SIG-M5 treated with dmso at 0.1 percent for 504 hours (cell line): ENCODE results near the gene KLF12.

Experiments used
- DNase-seq: peaks from one replicate; lab custom pipeline; 2025; ENCODE audit not compliant: unreplicated experiment; lab: John Stamatoyannopoulos, UW

Gene KLF12

DNA sequence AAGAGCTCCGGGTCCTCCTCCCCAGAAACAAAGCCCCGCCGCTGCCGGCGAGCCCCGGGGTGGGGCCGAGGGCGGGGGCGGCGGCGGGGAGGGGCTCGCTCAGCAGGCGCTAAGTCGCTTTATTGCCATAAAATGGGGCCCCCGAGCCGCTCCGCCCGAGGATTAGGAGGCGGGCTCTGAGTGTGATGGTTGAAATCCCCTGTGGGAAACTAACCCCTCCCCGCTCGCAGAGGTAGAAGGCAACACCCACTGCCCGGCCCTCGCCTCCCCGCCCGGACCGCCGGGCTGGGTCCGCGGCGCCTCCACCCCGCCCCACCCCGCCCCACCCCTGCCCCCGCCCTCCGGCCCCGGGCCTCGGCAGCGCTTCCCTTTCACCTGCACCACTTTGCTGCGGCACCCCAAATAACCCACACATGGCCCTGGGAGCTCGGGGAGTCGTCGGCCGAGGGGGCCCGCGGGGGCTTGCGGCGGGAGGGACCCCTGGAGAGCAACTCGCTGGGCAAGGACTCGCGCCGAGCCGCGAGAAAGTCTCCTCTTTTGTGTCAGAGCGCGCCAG, at the start of gene KLF12:
TSS of gene KLF12 (minus strand) at position 184 of the 556 bp plus-strand sequence.
- DNase-seq = peak; percentile 64

DNA sequence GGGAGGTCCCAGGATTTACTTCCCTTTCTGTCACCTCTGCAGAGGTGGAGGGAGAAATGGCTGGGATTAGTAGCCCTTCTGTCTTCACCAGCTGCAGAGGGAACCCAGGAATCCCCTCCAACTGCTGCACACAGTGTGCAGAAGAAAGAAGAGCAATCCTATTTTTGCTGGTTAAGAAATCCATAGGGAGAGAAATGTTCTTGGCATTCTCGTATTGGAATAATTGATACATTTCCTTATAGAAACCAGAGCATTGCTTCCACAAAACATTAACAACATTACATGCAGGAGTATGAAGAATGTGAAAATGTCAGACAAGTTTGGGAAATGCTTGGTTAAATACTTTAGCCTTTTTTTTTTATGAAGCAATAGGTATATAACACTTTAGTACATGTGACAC, 48.3 kb upstream of the KLF12 start:
- DNase-seq = no peak

- no peak for DNase-seq
These were observed 40.6 kb upstream of the KLF12 start for GRCh38 chr13:74174810-74175209.

GRCh38 chr13:74173822-74174221, 39.6 kb upstream of the KLF12 start:
- DNase-seq = no peak

- DNase-seq = no peak
These were observed 37.4 kb upstream of the KLF12 start for GRCh38 chr13:74171641-74172040.

- no peak for DNase-seq
These were observed 35.5 kb upstream of the KLF12 start for GRCh38 chr13:74169676-74170075.

- no peak for DNase-seq
These were observed 34.1 kb upstream of the KLF12 start for GRCh38 chr13:74168263-74168675.

DNA sequence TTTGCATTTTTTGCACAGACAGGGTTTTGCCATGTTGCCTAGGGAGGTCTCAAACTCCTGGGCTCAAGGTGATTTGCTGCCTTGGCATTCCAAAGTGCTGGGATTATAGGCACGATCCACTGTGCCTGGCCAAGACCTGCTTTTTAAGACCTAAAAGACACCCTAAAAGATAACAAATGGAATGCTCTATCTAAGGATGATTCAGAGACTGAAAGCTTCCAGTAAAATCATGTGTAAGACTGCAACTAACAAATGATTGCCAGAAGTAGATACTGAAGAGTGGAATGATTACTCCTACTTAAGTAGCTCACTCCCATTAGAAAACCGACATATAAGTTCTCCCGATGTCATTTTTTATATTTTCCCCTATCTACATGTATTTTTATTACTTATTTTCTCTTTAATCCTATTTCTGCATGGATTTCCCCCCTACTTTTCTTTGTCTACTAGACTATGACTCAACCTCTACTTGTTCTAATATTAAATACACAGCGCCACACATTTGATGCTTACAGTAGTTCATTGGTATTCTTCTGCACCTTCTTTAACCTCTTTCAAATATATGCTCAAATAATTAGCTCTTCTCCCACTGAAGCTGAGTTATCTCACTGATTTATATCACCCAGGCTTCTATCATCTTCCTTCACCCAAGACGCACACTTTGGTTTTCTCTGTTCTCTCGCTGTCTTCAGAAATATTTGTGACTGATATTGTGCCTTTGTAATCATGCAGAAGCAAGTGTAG, 32.2 kb upstream of the KLF12 start:
- DNase-seq = no peak

DNA sequence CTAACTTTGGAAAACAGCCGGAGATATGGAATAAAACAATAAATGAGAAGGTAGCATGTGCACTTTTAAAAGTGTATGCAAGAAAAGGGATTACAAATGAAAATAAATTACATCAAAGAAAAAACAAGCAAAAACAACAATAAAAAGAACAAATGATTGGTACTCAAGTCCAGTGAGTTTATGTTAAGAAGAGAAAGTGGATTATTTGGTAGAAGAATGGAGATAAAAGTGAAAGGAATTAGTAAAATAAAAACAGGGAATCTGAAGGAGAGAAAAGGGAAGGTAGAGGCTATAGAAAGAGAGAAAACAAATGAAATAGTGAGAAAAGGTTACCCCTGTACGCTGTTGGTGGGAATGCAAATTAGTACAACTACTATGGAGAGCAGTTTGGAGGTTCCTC, 28.6 kb upstream of the KLF12 start:
- DNase-seq = no peak

DNA sequence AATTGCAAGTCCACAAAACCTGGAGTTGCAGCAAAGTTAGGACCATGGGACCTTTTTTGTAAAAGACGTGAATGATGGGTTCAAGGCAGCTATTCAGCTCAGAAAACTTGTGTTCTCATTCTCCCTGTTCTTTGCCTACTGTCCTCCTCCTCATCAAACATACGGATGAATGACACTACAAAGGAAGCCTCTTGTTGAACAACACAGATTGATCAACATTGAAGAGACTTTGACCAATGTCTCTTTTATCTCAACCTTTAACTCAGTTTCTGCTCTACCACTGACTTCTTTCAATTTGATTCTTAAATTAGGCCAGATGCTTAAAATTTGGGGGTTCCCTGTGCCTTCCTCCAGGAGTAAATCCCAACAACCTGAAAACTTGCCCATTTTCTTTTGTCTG, 27.9 kb upstream of the KLF12 start:
- DNase-seq = no peak

GRCh38 chr13:74158571-74159352, 24.6 kb upstream of the KLF12 start:
- no peak for DNase-seq

DNA sequence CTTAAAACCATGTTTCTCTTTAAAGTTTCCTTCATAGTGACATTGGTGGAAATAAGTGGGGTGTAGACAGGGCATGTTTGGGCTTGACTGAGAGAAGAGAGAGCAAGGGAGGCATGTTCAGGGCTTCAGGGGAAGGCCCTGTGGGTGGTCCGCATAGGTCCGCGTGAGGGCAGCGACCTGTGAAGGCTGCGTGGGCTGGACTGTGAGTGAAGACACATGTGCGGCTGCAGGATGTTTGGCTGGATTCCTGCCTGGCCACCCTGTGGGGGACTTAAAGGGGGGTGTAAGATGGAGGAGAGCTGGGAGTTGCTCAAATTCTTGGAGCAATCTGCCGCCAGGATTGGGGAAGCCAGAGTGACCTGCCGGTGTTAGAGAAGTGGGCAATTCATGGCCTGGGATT, 23.8 kb upstream of the KLF12 start:
- no peak for DNase-seq

DNA sequence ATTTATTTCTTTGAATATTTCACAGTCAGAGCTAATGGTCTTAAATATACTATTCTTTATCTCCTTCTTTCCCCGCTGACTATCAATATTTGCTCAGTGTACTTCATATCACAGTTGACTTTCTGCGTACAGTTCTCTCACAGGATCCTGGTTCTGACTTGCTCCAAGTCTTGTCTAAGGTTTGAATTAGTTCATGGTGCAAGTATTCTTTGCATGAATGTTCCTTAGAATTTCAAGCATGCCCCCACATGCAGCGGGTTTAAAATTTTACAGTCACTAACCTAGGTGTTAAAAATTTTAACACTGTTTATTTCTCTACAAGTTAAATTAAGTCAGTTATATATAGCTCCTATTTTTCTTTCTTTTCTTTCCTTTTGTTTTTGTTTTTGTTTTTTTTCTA, 20.8 kb upstream of the KLF12 start:
- DNase-seq = no peak

DNA sequence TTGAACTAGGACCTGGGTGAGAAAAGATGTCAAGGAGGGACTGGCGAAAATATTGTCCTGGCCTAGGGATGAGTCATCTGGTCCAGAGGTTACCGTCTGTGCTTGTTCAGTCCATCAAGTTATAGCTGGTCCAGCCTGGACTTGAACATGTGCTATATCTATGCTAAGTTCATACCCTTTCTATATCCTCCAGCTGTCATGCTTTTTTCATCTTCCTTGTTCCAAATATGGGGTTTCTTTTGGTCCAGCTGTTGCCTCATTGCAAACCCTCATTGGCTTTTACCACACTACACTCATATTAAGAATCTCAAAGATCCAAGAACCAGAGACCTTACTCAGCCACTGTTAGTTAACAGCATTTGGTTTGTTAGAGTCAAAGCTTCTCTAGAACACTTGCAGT, 19.1 kb upstream of the KLF12 start:
- no peak for DNase-seq

DNA sequence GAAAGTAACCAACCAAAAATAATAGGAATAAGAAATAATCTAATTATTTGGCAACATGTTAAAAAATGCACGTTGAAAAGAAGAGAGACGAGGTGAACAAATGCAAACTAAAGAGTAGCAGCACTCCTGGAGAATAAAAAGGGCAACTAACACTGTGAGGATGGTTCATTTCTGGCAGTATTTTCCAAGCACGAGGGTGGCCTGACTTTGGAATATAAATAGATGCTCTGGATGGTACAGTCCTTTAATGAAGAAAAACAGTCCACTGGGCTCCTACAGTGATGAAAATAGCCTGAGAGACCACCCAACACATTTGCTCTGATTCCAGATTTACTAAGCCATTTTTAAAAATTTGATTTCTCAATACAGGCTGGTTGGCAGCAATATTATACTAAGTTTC, 17.7 kb upstream of the KLF12 start:
- no peak for DNase-seq

- DNase-seq = no peak
These were observed 14.1 kb upstream of the KLF12 start for GRCh38 chr13:74148352-74148751.

- DNase-seq = no peak
These were observed 11.2 kb upstream of the KLF12 start for GRCh38 chr13:74145249-74145975.

DNA sequence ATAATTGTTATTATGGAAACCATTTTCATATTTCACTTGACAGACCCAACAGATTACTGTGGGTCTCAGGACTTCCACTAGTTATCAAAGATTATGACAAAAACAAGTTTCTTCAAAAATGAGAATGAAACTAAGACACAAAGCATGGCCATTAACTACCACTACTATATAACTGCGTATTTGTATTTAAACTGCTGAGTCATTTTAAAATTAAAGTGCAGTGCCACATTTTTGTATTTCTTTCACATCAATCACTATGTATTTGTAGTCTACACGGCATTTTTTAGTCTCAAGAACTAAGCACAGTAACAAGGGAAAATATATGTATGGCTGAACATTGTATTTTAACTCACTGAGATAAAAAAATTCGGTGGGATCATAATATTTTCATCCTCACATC, 10.1 kb upstream of the KLF12 start:
- DNase-seq = no peak

DNA sequence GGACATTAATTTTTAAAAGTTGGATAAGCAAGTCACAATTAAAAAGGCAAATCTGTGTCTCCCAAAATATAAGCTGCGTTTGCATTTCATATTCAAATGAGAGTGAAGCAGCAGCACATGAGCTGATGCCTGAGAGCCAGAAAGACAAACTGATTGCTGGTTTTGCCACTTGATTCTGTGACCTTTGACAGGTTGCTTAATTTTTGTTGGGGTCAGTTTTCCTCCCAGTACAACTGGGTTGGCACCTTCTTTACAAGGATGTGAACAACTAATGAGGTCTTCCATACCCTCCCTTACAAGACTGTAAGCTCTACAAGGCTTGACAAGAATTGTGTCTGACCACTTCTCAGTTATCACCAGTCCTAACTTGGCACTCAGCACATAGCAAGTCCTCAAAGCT, 8.1 kb upstream of the KLF12 start:
- no peak for DNase-seq

GRCh38 chr13:74138241-74138640, 4.0 kb upstream of the KLF12 start:
- no peak for DNase-seq

- no peak for DNase-seq
These were observed 2.0 kb upstream of the KLF12 start for GRCh38 chr13:74136084-74136658.
